Measurements from ENCODE around the gene CACNA2D2.

CACNA2D2 gene

GRCh38 chr3:50502584-50503423 lies 630 bp downstream of the CACNA2D2 start:
- peak in 3 of 56 donors; percentile 3 to 31 (median 6) for DNase-seq

DNA sequence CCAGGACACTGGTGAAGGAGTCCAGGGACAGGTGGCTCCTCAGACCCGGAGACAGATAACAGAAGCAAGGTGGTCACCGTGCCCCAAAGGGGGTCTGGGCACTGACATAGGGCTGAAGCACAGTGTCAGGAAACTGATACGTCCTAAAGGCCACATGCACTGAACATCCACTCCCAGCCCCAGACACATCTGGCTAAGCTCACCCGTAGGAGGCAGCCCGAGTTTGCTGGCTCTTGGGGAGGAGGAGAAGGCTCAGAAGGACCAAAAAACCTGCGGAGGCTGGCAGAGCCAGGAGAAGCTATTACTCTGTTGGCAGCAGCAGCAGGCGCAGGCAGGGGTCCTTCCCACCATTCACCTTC lies 1.2 kb downstream of the CACNA2D2 start:
- no peak for DNase-seq

DNA sequence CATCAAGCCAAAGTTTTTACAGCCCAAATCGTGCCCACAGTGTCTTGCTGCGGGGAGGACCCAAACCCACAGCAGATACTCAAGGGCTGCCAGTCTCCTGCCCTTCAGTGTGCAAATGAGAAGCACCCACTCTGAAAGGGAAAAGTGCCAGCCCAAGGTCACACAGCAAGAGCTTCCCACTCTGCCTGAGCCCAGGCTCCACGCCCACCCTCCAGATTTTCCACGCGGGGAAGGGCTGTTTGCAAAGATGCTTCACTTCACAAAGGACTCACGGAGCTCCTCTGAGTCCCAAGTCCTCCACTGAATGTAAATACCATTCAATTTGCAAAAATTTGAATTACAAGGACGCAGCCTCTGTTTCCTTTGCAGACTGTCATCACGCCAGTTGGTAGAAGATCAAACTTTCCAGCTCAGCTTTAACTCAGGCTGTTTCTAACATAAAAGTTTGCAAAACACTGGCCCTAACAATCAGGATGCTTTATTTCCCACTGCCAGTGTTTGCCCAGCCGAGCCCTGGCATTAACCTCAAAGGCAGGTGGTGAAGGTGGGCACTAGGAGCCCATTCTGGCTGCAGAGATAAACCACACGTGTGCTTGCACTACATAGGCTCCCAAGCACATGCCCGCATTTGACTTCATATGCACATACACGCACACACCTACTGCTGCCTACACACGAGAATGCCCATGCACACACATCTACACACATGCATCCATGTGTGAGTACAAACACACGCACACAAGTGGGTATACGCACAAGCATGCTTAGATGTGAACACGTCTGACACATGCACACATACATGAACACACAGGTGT lies 7.6 kb downstream of the CACNA2D2 start:
- DNase-seq: peak in 3 of 56 donors; percentile 4 to 9 (median 5)

GRCh38 chr3:50494126-50494525 lies 9.3 kb downstream of the CACNA2D2 start:
- DNase-seq: no peak

- no peak for DNase-seq
Measured at GRCh38 chr3:50493623-50494022, 9.8 kb downstream of the CACNA2D2 start.

GRCh38 chr3:50493086-50493485 lies 10.3 kb downstream of the CACNA2D2 start:
- DNase-seq: no peak

GRCh38 chr3:50491023-50491422 lies 12.4 kb downstream of the CACNA2D2 start:
- no peak for DNase-seq

DNA sequence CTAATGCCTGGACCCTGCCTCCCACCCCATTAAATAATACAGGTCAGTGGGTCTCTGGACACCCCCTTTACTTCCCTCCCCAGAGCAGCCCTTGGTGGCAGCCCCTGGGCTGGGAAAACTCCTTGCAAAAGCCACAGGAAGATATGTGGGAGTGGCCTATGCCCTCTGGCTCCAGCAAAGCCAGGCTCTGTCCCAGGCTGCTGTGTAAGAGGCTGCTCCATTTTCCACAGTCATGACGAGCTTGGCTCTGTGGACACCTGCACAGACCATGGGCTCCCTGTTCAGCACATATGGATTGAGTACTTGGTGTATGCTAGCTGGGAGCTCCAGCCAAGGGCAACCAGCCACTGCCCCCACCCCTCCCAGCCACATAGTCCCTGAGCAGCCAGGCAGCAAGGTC lies 13.0 kb downstream of the CACNA2D2 start:
- no peak for DNase-seq

- DNase-seq: no peak
Measured at GRCh38 chr3:50487181-50487580, 16.3 kb downstream of the CACNA2D2 start.

DNA sequence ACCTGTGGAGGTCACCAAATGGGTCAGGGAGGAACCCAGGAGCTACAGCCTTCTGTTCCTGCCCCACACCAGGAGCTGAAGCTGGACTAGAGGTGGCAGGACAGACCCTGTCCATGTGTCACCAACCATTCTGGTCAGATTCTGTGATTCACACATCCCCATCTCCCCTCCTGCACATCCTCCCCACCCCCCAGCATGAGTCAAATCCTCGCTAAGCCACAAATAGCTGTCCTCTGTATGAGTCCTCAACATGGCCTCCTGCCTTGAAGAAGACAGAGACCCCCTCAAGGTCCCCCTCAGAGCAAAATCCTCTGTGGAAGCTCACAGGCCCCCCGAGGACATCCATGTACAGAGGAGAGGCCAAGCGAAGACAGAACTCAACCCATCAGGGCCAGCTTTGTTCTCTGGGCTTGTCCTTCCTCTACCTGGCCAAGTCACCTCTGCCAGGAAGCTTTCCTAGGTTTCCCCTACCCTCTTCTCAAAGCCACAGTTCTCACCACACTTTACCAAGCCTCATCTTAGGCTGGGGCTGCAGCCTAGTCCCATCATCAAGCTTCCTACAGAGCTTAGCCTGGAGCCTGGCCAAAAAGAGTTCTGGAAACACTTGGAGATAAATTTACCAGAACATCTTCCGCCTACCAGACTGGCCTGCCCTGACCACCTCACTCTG lies 17.1 kb downstream of the CACNA2D2 start:
- no peak for DNase-seq

GRCh38 chr3:50484722-50485121 lies 18.7 kb downstream of the CACNA2D2 start:
- no peak for DNase-seq

DNA sequence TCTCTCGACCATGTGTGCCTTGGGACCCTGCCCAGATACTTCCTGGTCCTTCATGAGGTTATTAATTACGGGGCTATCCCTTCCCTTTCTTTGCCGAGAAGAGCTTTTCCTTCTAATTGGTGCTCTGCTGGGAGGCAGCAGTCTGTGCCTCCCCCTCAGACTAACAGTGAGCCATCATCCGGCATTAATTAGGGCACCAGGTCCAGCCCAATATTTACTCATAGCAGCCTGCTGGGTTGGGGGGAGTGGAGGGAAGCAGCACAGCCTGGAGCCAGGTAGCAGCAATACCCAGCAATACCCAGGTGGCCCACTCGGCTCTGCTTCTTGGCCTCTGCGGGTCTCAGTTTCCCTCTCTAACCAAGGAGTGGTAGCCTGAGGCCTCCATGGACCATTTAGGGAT lies 20.1 kb downstream of the CACNA2D2 start:
- DNase-seq: no peak

DNA sequence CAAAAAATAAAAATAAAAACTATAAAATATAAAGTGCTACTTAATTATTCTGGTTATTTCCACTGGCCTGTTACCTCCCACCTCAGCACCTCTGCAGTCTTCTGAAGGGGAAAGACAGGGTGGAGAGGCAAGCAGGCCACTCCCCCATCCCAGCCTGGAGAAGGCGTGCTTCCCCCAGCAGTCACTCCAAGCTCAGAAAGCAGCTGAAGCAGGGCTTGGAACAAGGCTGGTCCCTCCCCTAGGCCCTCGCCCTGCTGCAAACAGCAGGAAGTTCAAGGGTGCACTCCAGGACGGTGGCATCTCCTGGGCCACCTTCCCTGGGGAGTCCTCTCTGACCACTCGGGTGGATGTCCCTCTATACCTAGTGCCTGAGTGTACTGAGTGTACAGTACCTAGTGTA lies 21.4 kb downstream of the CACNA2D2 start:
- DNase-seq: no peak

DNA sequence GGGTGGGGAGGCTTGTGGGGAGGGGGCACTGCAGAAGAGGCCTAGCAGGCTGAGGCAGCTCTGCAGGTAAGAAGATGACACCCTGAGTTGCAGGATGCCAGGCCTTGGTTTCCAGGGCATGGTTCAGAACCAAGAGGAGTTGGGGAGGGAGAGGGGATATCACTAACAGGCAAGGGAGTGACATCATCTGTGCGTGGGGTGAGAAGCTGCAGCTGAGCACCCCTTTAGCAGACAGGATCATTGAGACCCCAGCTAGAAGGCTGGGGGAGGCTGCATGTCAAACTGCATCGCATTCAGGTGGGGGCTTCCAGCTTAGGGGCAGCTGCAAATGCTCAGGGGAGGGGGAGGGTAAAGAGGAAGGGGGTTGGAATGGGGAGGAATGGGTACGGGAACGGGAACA lies 23.0 kb downstream of the CACNA2D2 start:
- no peak for DNase-seq

GRCh38 chr3:50479523-50479922 lies 23.9 kb downstream of the CACNA2D2 start:
- DNase-seq: no peak

DNA sequence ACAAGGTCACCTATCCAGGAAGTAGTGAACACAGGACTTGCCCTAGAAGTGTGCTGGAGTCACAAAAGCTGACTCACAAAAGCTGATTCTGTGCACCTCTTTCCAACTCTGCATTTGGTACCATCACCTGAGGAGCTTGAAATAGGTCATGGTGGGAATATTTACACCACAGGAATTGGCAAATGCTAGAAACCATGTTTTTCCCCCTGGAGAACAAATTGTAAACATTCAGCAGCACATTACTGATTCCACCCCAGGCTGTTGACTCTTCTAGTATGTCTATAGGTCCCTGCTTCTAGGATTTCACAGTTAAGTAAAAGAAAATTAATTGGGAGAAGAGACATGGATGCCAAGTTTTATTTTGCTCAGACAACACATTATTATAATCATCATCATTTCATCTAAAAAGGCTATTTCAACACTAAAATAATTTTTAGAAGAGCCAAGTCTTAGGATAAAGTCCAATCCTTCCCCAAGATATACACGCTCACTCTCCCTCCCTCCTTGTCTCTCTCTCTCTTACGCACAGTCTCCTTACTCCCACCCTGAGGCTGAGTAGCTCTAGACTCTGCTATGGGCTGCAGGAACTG lies 24.7 kb downstream of the CACNA2D2 start:
- DNase-seq: no peak

- DNase-seq: no peak
Measured at GRCh38 chr3:50478051-50478450, 25.4 kb downstream of the CACNA2D2 start.

DNA sequence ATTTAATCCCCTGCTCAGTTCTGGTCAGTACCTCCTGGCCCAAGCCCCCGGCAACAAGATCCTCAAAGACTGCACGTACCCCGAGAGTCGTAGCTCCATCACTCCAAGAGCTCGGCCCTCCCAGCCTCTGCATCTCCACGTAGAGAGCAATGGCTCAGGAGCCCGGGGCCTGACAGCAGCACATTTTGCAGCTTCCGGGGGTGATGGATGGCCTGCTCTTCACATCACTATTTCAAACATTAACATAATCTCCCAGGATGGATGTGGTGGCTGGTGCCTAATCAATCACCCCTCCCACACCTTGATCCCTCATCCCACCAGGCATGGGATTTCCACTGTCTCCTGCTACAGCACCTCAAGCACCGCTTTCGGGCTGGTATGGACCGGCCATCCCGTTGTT lies 28.1 kb downstream of the CACNA2D2 start:
- DNase-seq: no peak

- DNase-seq: no peak
Measured at GRCh38 chr3:50474717-50475116, 28.7 kb downstream of the CACNA2D2 start.

GRCh38 chr3:50473768-50474167 lies 29.7 kb downstream of the CACNA2D2 start:
- peak in 20 of 56 donors; percentile 1 to 54 (median 14) for DNase-seq

- DNase-seq: no peak
Measured at GRCh38 chr3:50472958-50473357, 30.5 kb downstream of the CACNA2D2 start.

- DNase-seq: no peak
Measured at GRCh38 chr3:50470658-50471057, 32.8 kb downstream of the CACNA2D2 start.
